Fibroblast of villous mesenchyme (primary cell): ENCODE data around the gene ARHGEF40. TPM values are rescaled to one million over a fixed set of nuclear protein-coding genes. Genes with fewer than 3 reads are reported as not detected.
A peak's percentile ranks its signal among the peaks of the same experiment; 100 is the strongest.
"Not testable (repeated sequence)": the region's sequence is repeated elsewhere in the genome, so short reads cannot be mapped to it uniquely, and the experiment has no call there.

Source experiments
- DNase-seq: peaks from one replicate; pipeline ENCODE4 v3.0.0-alpha.2; 2010; ENCODE audit warnings: low read depth
- H3K4me3 ChIP-seq: 2 replicates; pipeline ENCODE4 v1.5.1; 2011; ENCODE audit warnings: low read depth, mild to moderate bottlenecking, low read length
- CTCF ChIP-seq: IDR thresholded peaks from 2 replicates; pipeline ENCODE4 v1.5.1; 2012; ENCODE audit warnings: low read depth, mild to moderate bottlenecking, low read length; ENCODE audit not compliant: insufficient read depth
- total RNA-seq: library from RNA; depleted of rRNA; stranded (reverse); fragments of >200 nt; gene quantifications from 2 replicates; pipeline ENCODE4 v1.2.3, GENCODE V29; 2012

The ARHGEF40 gene
- total RNA-seq, 1 donor, result 45.3 TPM

- H3K4me3 ChIP-seq, result no peak overlapping the region
- no peak for TF ChIP-seq CTCF
- DNase-seq, result no peak
Measured at GRCh38 chr14:21040370-21040925, 29.7 kb upstream of the ARHGEF40 start.

- not testable (repeated sequence) for DNase-seq, H3K4me3 ChIP-seq
Measured at GRCh38 chr14:21040941-21041340, 29.2 kb upstream of the ARHGEF40 start.

- no peak for TF ChIP-seq CTCF
- no peak within 1 kb of the TSS for H3K4me3 ChIP-seq
- DNase-seq, result peak; percentile 16
Measured at GRCh38 chr14:21041676-21042433, 28.2 kb upstream of the ARHGEF40 start, which contains the start of gene RNASE7. Gene RNASE7, plus strand, starts transcription at chr14:21042362. Its CDS starts 631 bp downstream, at chr14:21042993.

- no peak overlapping the region for H3K4me3 ChIP-seq
- no peak for DNase-seq
- no peak for TF ChIP-seq CTCF
Measured at GRCh38 chr14:21042918-21043317, 27.2 kb upstream of the ARHGEF40 start.

- no peak for TF ChIP-seq CTCF
- no peak overlapping the region for H3K4me3 ChIP-seq
- DNase-seq, result no peak
Measured at GRCh38 chr14:21043387-21043973, 26.6 kb upstream of the ARHGEF40 start.

- H3K4me3 ChIP-seq, result no peak overlapping the region
- DNase-seq, result no peak
- TF ChIP-seq CTCF, result no peak
Measured at GRCh38 chr14:21043974-21044618, 26.0 kb upstream of the ARHGEF40 start.

GRCh38 chr14:21047378-21047781 lies 22.7 kb upstream of the ARHGEF40 start:
- no peak overlapping the region for H3K4me3 ChIP-seq
- DNase-seq, result no peak
- no peak for TF ChIP-seq CTCF
